ENCODE data around the gene CNGA4. TPM values are rescaled to one million over a fixed set of nuclear protein-coding genes. Genes with fewer than 3 reads are reported as not detected.

The CNGA4 gene
- total and polyA plus RNA-seq, 2 of the 4 experiments (the other 2 are of a cell fraction): under 0.01 to 0.12 TPM

DNA sequence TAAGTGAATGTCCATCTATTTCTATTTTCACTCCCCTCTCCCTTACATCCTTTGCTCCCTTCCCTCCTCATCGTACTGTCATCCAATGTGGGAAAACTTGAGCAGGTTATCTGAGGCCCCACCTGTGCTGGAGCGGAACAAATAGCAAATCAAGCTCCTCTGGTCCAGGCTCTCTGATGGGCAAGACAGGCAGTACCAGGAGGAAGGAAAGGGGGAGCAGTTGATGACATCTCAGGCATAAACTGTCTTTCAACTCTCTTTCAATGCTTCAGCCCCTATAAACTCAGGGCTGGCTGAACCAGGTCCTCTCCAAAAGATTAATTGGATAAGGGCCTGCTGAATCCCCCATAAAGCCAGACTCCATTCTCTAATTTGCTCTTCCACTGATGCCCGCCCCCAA is 19.3 kb downstream of the CNGA4 start:
- Histone ChIP-seq H3K9me1 (ENCODE audit: insufficient read depth, low read length) (no peaks in the 10 kb centered on the region; the same call in 1 of the 2 replicates), H3K14ac (replicated peaks; ENCODE audit: low read depth, low read length) (no peak overlapping the region), H3K56ac (ENCODE audit: extremely low read depth, insufficient read depth, low read length) (no peak overlapping the region), H2BK5ac (ENCODE audit: low read depth, low read length, poor library complexity, severe bottlenecking) (no peak overlapping the region), H3K79me1 (ENCODE audit: low read depth in 1 of 2, low read length in 2 of 2) (no peaks in the 10 kb centered on the region), H4K8ac (ENCODE audit: low read depth in 2 of 2, low read length in 2 of 2) (no peak overlapping the region), H3K18ac (ENCODE audit: low read depth, low read length) (no peak overlapping the region), H3K4ac (ENCODE audit: low read depth, low read length) (no peak overlapping the region), H4K5ac (ENCODE audit: low read depth, low read length) (no peak overlapping the region), H2AK9ac (replicated peaks; ENCODE audit: low read depth, low read length, poor library complexity) (no peak overlapping the region), H3K36me3 (ENCODE audit: control insufficient read depth, insufficient read depth, low read length) (no peaks in the 10 kb centered on the region), H2AK5ac (ENCODE audit: low read depth, low read length) (no peak overlapping the region), H4K91ac (ENCODE audit: insufficient read depth, low read depth, low read length) (no peak overlapping the region), H3K4me1 (ENCODE audit: control insufficient read depth, insufficient read depth, low read length) (no peaks in the 10 kb centered on the region; the same call in 1 of the 2 replicates), H3K9me3 (ENCODE audit: control insufficient read depth, insufficient read depth, low read length) (no peaks in the 10 kb centered on the region; the same call in 1 of the 2 replicates), H4K20me1 (ENCODE audit: insufficient read depth, low read length) (no peaks in the 10 kb centered on the region), H3K4me2 (ENCODE audit: low read depth, low read length) (no peak overlapping the region), H2BK20ac (ENCODE audit: low read depth, low read length) (no peak overlapping the region), H3K27me3 (ENCODE audit: control insufficient read depth, insufficient read depth, low read length) (peaks cover 55% of the 10 kb centered on the region), H3K27ac (ENCODE audit: insufficient read depth, low read length) (no peak overlapping the region), H2AFZ (replicated peaks; ENCODE audit: low read length, poor library complexity) (no peak overlapping the region), H2BK120ac (ENCODE audit: low read depth, low read length) (no peak overlapping the region), H3K23ac (ENCODE audit: low read depth, low read length) (no peak overlapping the region), H2BK15ac (ENCODE audit: low read depth, low read length) (no peak overlapping the region), H3K4me3 (ENCODE audit: insufficient read depth, low read depth, low read length) (no peak overlapping the region), H3K9ac (ENCODE audit: low read depth, low read length) (no peak overlapping the region)
- intact Hi-C loops (cut with micrococcal nuclease) (no loop called here), in situ Hi-C loops (cut with MboI; ENCODE audit: low sequenced_read_pairs) (no loop called here), dilution Hi-C loops (cut with HindIII; ENCODE audit: low sequenced_read_pairs, unreplicated experiment) (no loop called here)
- CTCF ChIA-PET: no interaction called here
- DNase-seq (no peak), ATAC-seq (ENCODE audit: low read depth) (no peak)
- WGBS, 2 experiments (ENCODE audit: extremely low coverage in 2 of 2, insufficient read length in 1 of 2): no CpG with 5 or more reads among the region's 3 CpGs
- no TSS peak for BruUV-seq (replicated peaks)
- POLR2A ChIA-PET (ENCODE audit: unreplicated experiment): no interaction called here
- no peak for TF ChIP-seq RCOR1 (IDR thresholded peaks at IDR 0.05; ENCODE audit: insufficient replicate concordance, low read length)
- TF ChIP-seq CEBPB (IDR thresholded peaks at IDR 0.05; ENCODE audit: low read depth, low read length): no peak
- no peak for TF ChIP-seq MAZ (IDR thresholded peaks at IDR 0.05; ENCODE audit: borderline replicate concordance, low read depth, low read length)
- TF ChIP-seq NFE2L2 (IDR thresholded peaks at IDR 0.05; ENCODE audit: low read depth, low read length): no peak
- TF ChIP-seq CHD1 (IDR thresholded peaks at IDR 0.05; ENCODE audit: low read depth, low read length): no peak
- TF ChIP-seq SMC3 (IDR thresholded peaks at IDR 0.05; ENCODE audit: low read depth, low read length): no peak
- no peak for TF ChIP-seq BHLHE40 (IDR thresholded peaks at IDR 0.05; ENCODE audit: low read depth, low read length)
- no peak for TF ChIP-seq MAFK (IDR thresholded peaks at IDR 0.05; ENCODE audit: low read depth, low read length)
- no peak for TF ChIP-seq MXI1 (IDR thresholded peaks at IDR 0.05; ENCODE audit: borderline replicate concordance, low read depth, low read length)
- TF ChIP-seq, protein P1, sequence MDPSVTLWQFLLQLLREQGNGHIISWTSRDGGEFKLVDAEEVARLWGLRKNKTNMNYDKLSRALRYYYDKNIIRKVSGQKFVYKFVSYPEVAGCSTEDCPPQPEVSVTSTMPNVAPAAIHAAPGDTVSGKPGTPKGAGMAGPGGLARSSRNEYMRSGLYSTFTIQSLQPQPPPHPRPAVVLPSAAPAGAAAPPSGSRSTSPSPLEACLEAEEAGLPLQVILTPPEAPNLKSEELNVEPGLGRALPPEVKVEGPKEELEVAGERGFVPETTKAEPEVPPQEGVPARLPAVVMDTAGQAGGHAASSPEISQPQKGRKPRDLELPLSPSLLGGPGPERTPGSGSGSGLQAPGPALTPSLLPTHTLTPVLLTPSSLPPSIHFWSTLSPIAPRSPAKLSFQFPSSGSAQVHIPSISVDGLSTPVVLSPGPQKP (IDR thresholded peaks at IDR 0.05; ENCODE audit: borderline replicate concordance, low read depth, low read length): no peak
- TF ChIP-seq, protein P2, sequence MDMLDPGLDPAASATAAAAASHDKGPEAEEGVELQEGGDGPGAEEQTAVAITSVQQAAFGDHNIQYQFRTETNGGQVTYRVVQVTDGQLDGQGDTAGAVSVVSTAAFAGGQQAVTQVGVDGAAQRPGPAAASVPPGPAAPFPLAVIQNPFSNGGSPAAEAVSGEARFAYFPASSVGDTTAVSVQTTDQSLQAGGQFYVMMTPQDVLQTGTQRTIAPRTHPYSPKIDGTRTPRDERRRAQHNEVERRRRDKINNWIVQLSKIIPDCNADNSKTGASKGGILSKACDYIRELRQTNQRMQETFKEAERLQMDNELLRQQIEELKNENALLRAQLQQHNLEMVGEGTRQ (IDR thresholded peaks at IDR 0.05; ENCODE audit: low read depth, low read length): no peak
